AG04449 (cell line): ENCODE data around the gene NFIL3.

ENCODE experiments used
- CTCF ChIA-PET: fragments of 350-600 bp; formaldehyde crosslinking; extraction: SDS; loops from one replicate; lab custom pipeline; 2021; ENCODE audit warnings: antibody characterized with exemption; lab: Yijun Ruan, JAX
- POLR2A ChIA-PET: fragments of 400-600, 350-600 bp; formaldehyde crosslinking; extraction: SDS; loops from one replicate; lab custom pipeline; 2020; ENCODE audit warnings: antibody characterized with exemption, inconsistent platforms; lab: Yijun Ruan, JAX
- DNase-seq: peaks from one replicate; pipeline ENCODE4 v3.0.0-alpha.2; 2010; ENCODE audit warnings: low read depth, low spot score
- H3K4me3 ChIP-seq: 2 replicates; pipeline ENCODE4 v1.5.1; 2011; ENCODE audit warnings: low read depth, mild to moderate bottlenecking, control low read depth, low read length
- TF ChIP-seq, protein P1 (sequence below): IDR thresholded peaks from one replicate; pipeline ENCODE4 v1.5.1; 2011; ENCODE audit warnings: mild to moderate bottlenecking, moderate library complexity, low read length, control low read depth, inconsistent platforms; ENCODE audit not compliant: insufficient read depth; ENCODE audit errors: missing control alignments

Gene NFIL3

DNA sequence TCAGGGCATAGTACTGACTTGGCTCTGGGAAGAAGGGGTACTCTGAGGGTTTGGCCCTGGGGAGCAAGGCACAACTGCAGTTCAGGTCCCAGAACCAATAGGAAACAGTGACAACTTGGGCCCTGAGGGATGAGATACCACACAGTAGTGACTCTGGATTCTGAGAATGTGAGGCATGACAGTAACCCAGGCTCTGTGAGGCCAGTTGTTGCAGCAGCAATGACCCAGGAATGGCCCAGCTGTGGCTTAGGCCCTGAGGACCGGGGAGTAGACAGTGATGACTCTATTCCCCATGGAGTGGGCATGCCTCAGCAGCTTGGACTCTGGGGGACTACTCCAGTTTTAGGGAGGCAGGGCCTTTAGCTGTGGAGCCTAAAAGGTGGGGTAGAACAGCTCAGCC lies 21.5 kb upstream of the NFIL3 start:
- ChIA-PET POLR2A (interaction anchor here (0.6 kb wide), 1 partner anchor 14 kb away, joined by 3 read pairs; no protein-coding TSS in a partner anchor), CTCF (interaction anchor here (1.0 to 4.6 kb wide), 4 partner anchors 12 to 529 kb away, joined by 3 to 24 read pairs (median 6); no protein-coding TSS in a partner anchor)
- TF ChIP-seq, protein P1, sequence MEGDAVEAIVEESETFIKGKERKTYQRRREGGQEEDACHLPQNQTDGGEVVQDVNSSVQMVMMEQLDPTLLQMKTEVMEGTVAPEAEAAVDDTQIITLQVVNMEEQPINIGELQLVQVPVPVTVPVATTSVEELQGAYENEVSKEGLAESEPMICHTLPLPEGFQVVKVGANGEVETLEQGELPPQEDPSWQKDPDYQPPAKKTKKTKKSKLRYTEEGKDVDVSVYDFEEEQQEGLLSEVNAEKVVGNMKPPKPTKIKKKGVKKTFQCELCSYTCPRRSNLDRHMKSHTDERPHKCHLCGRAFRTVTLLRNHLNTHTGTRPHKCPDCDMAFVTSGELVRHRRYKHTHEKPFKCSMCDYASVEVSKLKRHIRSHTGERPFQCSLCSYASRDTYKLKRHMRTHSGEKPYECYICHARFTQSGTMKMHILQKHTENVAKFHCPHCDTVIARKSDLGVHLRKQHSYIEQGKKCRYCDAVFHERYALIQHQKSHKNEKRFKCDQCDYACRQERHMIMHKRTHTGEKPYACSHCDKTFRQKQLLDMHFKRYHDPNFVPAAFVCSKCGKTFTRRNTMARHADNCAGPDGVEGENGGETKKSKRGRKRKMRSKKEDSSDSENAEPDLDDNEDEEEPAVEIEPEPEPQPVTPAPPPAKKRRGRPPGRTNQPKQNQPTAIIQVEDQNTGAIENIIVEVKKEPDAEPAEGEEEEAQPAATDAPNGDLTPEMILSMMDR: no peak
- DNase-seq: no peak
- H3K4me3 ChIP-seq: no peak overlapping the region

DNA sequence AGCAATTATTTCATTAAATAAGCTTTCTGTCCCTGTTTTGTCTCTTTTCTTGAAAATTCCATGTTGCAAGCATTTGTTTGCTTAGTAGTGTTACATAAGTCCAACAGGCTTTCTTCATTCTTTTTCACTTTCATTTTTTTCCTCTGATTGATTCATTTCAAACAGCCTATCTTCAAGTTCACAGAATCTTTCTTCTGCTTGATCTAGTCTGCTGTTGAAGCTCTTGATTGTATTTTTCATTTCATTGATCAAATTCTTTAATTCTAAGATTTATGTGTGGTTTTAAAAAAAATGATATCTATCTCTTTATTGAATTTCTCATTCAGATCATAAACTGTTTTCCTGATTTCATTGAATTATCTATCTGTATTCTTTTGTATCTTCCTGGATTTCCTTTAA lies 20.4 kb upstream of the NFIL3 start:
- TF ChIP-seq, protein P1: no peak
- no peak overlapping the region for H3K4me3 ChIP-seq
- ChIA-PET POLR2A (no interaction called here), CTCF (interaction anchor here (4.6 kb wide), 1 partner anchor 11 kb away, joined by 24 read pairs; no protein-coding TSS in a partner anchor)
- DNase-seq: no peak

DNA sequence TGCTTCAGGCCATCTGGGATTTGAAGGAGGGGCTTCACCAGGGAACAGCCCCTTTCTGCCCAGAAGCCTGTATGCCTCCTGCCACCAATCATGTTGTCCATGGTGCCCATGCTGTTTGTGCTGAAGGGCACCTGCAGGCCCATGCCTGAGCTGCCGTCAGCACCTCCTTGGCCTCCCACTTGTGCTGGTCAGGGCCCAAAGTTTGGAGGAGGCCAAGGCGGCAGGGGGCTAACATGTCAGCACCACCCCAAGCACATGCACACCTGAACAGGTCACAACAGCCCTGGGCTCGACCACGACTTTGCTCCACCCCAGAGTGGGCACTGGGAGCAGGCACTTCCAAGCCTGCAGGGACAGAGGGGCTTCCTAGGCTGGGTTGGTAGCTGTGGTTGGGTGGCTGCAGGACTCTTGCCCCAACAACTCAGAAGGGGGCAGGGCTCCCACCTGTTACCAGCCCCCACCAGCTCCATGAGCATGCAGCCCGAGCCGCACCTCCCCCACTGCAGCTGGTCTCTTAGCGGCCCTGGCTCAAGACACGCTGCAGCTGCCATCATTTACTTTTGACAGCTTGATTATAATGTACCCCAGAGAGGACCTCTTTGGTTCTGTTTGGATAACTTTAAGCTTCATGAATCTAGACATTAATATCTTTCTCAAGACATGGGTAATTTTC lies 19.8 kb upstream of the NFIL3 start:
- TF ChIP-seq, protein P1: no peak
- DNase-seq: no peak
- H3K4me3 ChIP-seq: no peak overlapping the region
- ChIA-PET CTCF (interaction anchor here (4.6 kb wide), 1 partner anchor 10 kb away, joined by 24 read pairs; no protein-coding TSS in a partner anchor), POLR2A (no interaction called here)

DNA sequence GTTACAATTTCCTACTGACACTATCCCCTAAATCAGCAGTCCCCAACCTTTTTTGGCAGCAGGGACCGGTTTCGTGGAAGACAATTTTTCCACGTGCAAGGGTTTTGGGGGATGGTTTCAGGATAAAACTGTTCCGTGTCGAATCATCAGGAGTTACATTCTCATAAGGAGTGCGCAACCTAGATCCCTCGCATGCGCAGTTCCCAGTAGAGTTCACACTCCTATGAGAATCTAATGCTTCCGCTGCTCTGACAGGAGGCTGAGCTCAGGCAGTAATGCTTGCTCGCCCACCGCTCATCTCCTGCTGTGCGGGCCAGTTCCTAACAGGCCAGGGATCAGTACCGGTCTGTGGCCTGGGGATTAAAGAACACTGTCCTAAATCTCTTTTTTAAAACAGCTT lies 13.2 kb upstream of the NFIL3 start:
- ChIA-PET POLR2A (no interaction called here), CTCF (interaction anchor here (1.0 to 1.7 kb wide), 3 partner anchors 291 to 522 kb away, joined by 3 to 6 read pairs (median 3); no protein-coding TSS in a partner anchor)
- DNase-seq: no peak
- no peak overlapping the region for H3K4me3 ChIP-seq
- TF ChIP-seq, protein P1: no peak

DNA sequence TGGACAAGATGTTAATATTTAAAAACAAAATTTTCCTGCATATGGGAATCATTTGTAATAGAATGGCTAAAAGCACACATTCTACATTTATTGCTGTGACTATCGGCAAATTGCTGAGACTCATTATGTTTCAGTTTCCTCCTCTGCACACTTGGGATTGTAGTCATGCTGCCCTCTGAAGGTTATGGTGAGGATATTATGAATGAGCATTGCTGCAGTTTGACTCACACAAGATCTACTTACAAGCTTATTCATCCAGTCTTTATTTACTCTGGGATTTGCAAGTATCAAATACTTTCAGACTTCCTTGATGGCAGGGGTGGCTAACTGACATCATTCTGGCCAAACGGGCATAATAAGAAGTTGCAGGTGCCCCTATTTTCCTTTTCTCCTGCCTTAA lies 9.5 kb upstream of the NFIL3 start:
- DNase-seq: peak; percentile 91
- ChIA-PET POLR2A (interaction anchor here (0.6 to 1.6 kb wide), 2 partner anchors 9 to 157 kb away, joined by 3 to 10 read pairs; partner anchors contain the start of gene NFIL3), CTCF (interaction anchor here (0.7 to 11.6 kb wide), 16 partner anchors 9 to 518 kb away, joined by 3 to 200 read pairs (median 4); partner anchors contain the start of gene NFIL3)
- H3K4me3 ChIP-seq: no peak overlapping the region
- TF ChIP-seq, protein P1: peak; percentile 52

DNA sequence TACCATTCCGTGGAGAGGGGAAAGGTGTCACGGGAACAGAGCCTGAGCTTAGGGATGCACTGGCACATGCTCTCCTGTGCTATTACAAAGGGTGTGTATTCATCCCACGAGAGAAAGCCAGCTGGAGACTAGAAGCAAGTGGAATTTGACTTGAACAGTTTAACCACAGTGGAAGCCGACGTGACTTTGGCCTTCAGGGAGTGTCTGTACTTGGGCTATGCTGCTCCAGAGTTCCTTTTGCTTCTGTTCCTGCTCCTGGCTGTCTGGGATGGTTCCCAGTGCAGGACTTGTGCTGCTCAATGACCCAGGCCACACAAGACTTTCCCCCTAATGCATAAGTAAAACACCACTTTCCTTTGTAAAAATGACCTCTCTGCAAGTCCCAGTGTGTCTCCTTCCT lies 7.9 kb upstream of the NFIL3 start:
- ChIA-PET CTCF (interaction anchor here (11.6 kb wide), 1 partner anchor 516 kb away, joined by 200 read pairs; no protein-coding TSS in a partner anchor), POLR2A (no interaction called here)
- no peak for DNase-seq
- TF ChIP-seq, protein P1: no peak
- H3K4me3 ChIP-seq: no peak overlapping the region
